RPMI7951 (cell line): ENCODE results near the gene MORC4. TPM values are rescaled to one million over a fixed set of nuclear protein-coding genes. Genes with fewer than 3 reads are reported as not detected.
A peak's percentile ranks its signal among the peaks of the same experiment; 100 is the strongest.

Experiments
- DNase-seq: peaks from one replicate; pipeline ENCODE4 v3.0.0-alpha.2; 2012; ENCODE audit warnings: low read depth
- total RNA-seq: library from RNA; depleted of rRNA; stranded (reverse); fragments of >200 nt; shearing (Covaris generic); gene quantifications from 2 replicates; pipeline ENCODE4 v1.2.3, GENCODE V29; 2014; rRNA removed

Gene MORC4
- total RNA-seq, 1 experiment from 2014 or later = 8.2 TPM

- no peak for DNase-seq
These were observed 93.7 kb downstream of the MORC4 start for GRCh38 chrX:106906361-106906760.

GRCh38 chrX:106905064-106905708 is 94.8 kb downstream of the MORC4 start:
- no peak for DNase-seq

GRCh38 chrX:106903856-106904528 is 96.0 kb downstream of the MORC4 start:
- no peak for DNase-seq

GRCh38 chrX:106903291-106903824 is 96.7 kb downstream of the MORC4 start, which contains the start of gene RIPPLY1:
RIPPLY1 (minus strand) TSS chrX:106903341; CDS start chrX:106903287, 54 bp downstream.
- DNase-seq = no peak

- no peak for DNase-seq
These were observed 97.3 kb downstream of the MORC4 start for GRCh38 chrX:106902684-106903083.

- no peak for DNase-seq
These were observed 98.2 kb downstream of the MORC4 start for GRCh38 chrX:106901781-106902219.

GRCh38 chrX:106901341-106901740 is 98.7 kb downstream of the MORC4 start:
- no peak for DNase-seq

GRCh38 chrX:106899841-106900240 is 100.2 kb downstream of the MORC4 start:
- DNase-seq = no peak

- DNase-seq = peak; percentile 29
These were observed 100.7 kb downstream of the MORC4 start for GRCh38 chrX:106899276-106899675.

- peak; percentile 47 for DNase-seq
These were observed 101.5 kb downstream of the MORC4 start for GRCh38 chrX:106898462-106898861.

GRCh38 chrX:106897259-106897658 is 102.8 kb downstream of the MORC4 start:
- DNase-seq = peak; percentile 49

- DNase-seq = peak; percentile 82
These were observed 105.0 kb downstream of the MORC4 start for GRCh38 chrX:106894978-106895452.

- peak; percentile 63 for DNase-seq
These were observed 105.6 kb downstream of the MORC4 start for GRCh38 chrX:106894392-106894909.

- DNase-seq = no peak
These were observed 108.1 kb downstream of the MORC4 start for GRCh38 chrX:106891762-106892460.

Other genes starting within 250 kb of the MORC4 start
- 3.4 and 4.0 TPM in 2 replicates for gene TBC1D8B, start 197.5 kb downstream of the MORC4 start, total RNA-seq
- not detected in 2 replicates for gene RIPPLY1, start 96.9 kb downstream of the MORC4 start, total RNA-seq
- gene CLDN2, start 79.8 kb downstream of the MORC4 start, total RNA-seq = not detected in 2 replicates
- 5.0 and 5.2 TPM in 2 replicates for gene RBM41, start 118.6 kb upstream of the MORC4 start, total RNA-seq
- 0.29 TPM in 1 of 2 replicates, not detected in the other for gene NUP62CL, start 206.2 kb upstream of the MORC4 start, total RNA-seq
- gene DNAAF6, start 206.4 kb upstream of the MORC4 start, total RNA-seq = not detected in 2 replicates